ENCODE measurements around the gene ACTA2. TPM values are rescaled to one million over a fixed set of nuclear protein-coding genes. Genes with fewer than 3 reads are reported as not detected.

The ACTA2 gene
- total and polyA plus RNA-seq, 4 donors = 13.2 to 182 (median 73.6) TPM

DNA sequence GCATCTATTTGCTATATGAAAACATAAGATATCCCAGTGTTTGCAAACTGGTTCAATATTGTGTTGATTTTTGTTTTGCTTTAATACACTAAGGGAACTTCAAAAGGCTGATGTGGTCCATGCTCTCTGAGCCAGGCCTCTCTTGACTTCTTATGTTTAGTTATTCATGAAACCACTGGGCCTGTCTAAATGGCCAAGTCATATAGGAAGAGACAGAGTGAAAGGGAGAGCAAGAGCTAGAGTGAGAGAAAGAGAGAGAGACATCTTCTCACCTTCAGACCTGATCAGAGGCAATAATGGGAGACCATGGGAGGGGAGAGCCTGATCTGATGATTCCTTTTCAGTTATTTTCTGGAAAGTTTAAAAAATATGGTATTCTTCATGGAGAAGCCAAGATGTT, 32.0 kb upstream of the ACTA2 start:
- TF ChIP-seq, protein P1, sequence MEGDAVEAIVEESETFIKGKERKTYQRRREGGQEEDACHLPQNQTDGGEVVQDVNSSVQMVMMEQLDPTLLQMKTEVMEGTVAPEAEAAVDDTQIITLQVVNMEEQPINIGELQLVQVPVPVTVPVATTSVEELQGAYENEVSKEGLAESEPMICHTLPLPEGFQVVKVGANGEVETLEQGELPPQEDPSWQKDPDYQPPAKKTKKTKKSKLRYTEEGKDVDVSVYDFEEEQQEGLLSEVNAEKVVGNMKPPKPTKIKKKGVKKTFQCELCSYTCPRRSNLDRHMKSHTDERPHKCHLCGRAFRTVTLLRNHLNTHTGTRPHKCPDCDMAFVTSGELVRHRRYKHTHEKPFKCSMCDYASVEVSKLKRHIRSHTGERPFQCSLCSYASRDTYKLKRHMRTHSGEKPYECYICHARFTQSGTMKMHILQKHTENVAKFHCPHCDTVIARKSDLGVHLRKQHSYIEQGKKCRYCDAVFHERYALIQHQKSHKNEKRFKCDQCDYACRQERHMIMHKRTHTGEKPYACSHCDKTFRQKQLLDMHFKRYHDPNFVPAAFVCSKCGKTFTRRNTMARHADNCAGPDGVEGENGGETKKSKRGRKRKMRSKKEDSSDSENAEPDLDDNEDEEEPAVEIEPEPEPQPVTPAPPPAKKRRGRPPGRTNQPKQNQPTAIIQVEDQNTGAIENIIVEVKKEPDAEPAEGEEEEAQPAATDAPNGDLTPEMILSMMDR (IDR thresholded peaks at IDR 0.05; ENCODE audit: low read depth, low read length, missing input control) = no peak
- TF ChIP-seq, protein P2, sequence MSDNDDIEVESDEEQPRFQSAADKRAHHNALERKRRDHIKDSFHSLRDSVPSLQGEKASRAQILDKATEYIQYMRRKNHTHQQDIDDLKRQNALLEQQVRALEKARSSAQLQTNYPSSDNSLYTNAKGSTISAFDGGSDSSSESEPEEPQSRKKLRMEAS (IDR thresholded peaks at IDR 0.05) = no peak
- TF ChIP-seq, protein P3, sequence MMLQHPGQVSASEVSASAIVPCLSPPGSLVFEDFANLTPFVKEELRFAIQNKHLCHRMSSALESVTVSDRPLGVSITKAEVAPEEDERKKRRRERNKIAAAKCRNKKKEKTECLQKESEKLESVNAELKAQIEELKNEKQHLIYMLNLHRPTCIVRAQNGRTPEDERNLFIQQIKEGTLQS (IDR thresholded peaks at IDR 0.05) = no peak
- no peak for TF ChIP-seq TAF1 (conservative IDR thresholded peaks at IDR 0.05)
- TF ChIP-seq JUND (IDR thresholded peaks at IDR 0.05) = no peak
- TF ChIP-seq NR2F2 (IDR thresholded peaks at IDR 0.05) = no peak
- no peak for TF ChIP-seq HNF4G (IDR thresholded peaks at IDR 0.05)
- TF ChIP-seq HNF4A (conservative IDR thresholded peaks at IDR 0.05) = no peak
- TF ChIP-seq, protein P4, sequence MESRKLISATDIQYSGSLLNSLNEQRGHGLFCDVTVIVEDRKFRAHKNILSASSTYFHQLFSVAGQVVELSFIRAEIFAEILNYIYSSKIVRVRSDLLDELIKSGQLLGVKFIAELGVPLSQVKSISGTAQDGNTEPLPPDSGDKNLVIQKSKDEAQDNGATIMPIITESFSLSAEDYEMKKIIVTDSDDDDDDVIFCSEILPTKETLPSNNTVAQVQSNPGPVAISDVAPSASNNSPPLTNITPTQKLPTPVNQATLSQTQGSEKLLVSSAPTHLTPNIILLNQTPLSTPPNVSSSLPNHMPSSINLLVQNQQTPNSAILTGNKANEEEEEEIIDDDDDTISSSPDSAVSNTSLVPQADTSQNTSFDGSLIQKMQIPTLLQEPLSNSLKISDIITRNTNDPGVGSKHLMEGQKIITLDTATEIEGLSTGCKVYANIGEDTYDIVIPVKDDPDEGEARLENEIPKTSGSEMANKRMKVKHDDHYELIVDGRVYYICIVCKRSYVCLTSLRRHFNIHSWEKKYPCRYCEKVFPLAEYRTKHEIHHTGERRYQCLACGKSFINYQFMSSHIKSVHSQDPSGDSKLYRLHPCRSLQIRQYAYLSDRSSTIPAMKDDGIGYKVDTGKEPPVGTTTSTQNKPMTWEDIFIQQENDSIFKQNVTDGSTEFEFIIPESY (IDR thresholded peaks at IDR 0.05) = no peak
- TF ChIP-seq FOXA1 (IDR thresholded peaks at IDR 0.05) = no peak
- TF ChIP-seq SP1 (IDR thresholded peaks at IDR 0.05) = no peak
- TF ChIP-seq RAD21 (IDR thresholded peaks at IDR 0.05) = no peak
- TF ChIP-seq EGR1 (IDR thresholded peaks at IDR 0.05; ENCODE audit: low read depth in 2 of 2) = no peak
- TF ChIP-seq GABPA (IDR thresholded peaks at IDR 0.05 in 1 of 2, conservative IDR thresholded peaks at IDR 0.05 in 1 of 2) = no peak
- no peak for TF ChIP-seq RXRA (IDR thresholded peaks at IDR 0.05)
- no peak for TF ChIP-seq YY1 (IDR thresholded peaks at IDR 0.05)
- TF ChIP-seq, protein P5, sequence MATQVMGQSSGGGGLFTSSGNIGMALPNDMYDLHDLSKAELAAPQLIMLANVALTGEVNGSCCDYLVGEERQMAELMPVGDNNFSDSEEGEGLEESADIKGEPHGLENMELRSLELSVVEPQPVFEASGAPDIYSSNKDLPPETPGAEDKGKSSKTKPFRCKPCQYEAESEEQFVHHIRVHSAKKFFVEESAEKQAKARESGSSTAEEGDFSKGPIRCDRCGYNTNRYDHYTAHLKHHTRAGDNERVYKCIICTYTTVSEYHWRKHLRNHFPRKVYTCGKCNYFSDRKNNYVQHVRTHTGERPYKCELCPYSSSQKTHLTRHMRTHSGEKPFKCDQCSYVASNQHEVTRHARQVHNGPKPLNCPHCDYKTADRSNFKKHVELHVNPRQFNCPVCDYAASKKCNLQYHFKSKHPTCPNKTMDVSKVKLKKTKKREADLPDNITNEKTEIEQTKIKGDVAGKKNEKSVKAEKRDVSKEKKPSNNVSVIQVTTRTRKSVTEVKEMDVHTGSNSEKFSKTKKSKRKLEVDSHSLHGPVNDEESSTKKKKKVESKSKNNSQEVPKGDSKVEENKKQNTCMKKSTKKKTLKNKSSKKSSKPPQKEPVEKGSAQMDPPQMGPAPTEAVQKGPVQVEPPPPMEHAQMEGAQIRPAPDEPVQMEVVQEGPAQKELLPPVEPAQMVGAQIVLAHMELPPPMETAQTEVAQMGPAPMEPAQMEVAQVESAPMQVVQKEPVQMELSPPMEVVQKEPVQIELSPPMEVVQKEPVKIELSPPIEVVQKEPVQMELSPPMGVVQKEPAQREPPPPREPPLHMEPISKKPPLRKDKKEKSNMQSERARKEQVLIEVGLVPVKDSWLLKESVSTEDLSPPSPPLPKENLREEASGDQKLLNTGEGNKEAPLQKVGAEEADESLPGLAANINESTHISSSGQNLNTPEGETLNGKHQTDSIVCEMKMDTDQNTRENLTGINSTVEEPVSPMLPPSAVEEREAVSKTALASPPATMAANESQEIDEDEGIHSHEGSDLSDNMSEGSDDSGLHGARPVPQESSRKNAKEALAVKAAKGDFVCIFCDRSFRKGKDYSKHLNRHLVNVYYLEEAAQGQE (IDR thresholded peaks at IDR 0.05) = no peak
- Histone ChIP-seq H3K27ac (ENCODE audit: low read depth in 1 of 2, low read length in 2 of 2) (no peak overlapping the region), H3K4me3 (ENCODE audit: low read depth in 1 of 3, low read length in 3 of 3) (no peak overlapping the region), H3K9me3 (ENCODE audit: control insufficient read depth in 4 of 4, low read length in 3 of 4) (no peaks in the 10 kb centered on the region), H3K27me3 (ENCODE audit: control insufficient read depth in 4 of 4, insufficient read depth in 4 of 4, low read length in 3 of 4) (no peaks in the 10 kb centered on the region), H3K36me3 (ENCODE audit: control insufficient read depth in 4 of 4, insufficient read depth in 3 of 4, low read depth in 1 of 4, low read length in 3 of 4) (no peaks in the 10 kb centered on the region), H3K4me1 (ENCODE audit: control insufficient read depth in 4 of 4, insufficient read depth in 4 of 4, low read length in 3 of 4) (peaks cover 6 to 53% (median 46%) of the 10 kb centered on the region in 4 donors), H3K9ac (ENCODE audit: low read depth in 1 of 2, low read length in 2 of 2) (no peak overlapping the region)
- no peak for DNase-seq (ENCODE audit: low spot score)

DNA sequence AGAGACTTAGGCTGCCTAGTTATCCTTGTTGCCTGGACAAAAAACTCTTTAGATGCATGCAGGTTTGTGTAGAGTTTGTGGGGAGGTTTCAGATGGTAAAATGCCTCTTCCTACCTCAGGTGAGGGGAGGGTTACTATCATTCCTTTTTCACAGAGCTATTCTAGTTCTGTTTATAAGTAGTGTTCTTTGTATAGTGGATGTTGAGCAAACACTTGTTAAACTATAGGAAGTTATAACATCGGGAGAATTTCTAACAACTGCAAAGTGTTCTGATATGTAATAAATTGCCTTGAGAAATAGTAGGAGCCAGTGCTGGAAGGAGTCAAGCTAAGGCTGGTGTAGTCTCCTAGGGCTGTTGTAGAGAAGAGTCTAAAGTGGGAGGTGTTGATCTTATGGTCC, 31.4 kb upstream of the ACTA2 start:
- Histone ChIP-seq H3K4me1 (ENCODE audit: control insufficient read depth in 4 of 4, insufficient read depth in 4 of 4, low read length in 3 of 4) (peaks cover 4 to 53% (median 46%) of the 10 kb centered on the region in 4 donors), H3K4me3 (ENCODE audit: low read depth in 1 of 3, low read length in 3 of 3) (no peak overlapping the region), H3K9ac (ENCODE audit: low read depth in 1 of 2, low read length in 2 of 2) (no peak overlapping the region), H3K36me3 (ENCODE audit: control insufficient read depth in 4 of 4, insufficient read depth in 3 of 4, low read depth in 1 of 4, low read length in 3 of 4) (no peaks in the 10 kb centered on the region), H3K9me3 (ENCODE audit: control insufficient read depth in 4 of 4, low read length in 3 of 4) (no peaks in the 10 kb centered on the region), H3K27me3 (ENCODE audit: control insufficient read depth in 4 of 4, insufficient read depth in 4 of 4, low read length in 3 of 4) (no peaks in the 10 kb centered on the region), H3K27ac (ENCODE audit: low read depth in 1 of 2, low read length in 2 of 2) (no peak overlapping the region)
- WGBS = 72% methylated on average over 1 of the region's 1 CpG
- no peak for TF ChIP-seq FOXA2 (IDR thresholded peaks at IDR 0.05)
- TF ChIP-seq FOXA1 (IDR thresholded peaks at IDR 0.05) = no peak
- no peak for DNase-seq (ENCODE audit: low spot score)
